ENCODE data around the gene HDAC4. TPM values are rescaled to one million over a fixed set of nuclear protein-coding genes. Genes with fewer than 3 reads are reported as not detected.

The HDAC4 gene
- total and polyA plus RNA-seq, 2 experiments from 2014 or later: 8.1 to 41.8 TPM

GRCh38 chr2:239381709-239382134 is 19.1 kb downstream of the HDAC4 start (continued):
- 0 out of 2 replicates have a peak, but pooled peaks have one; percentile 5 for TF ChIP-seq CREB1 (CRISPR knock-in tag; IDR thresholded peaks at IDR 0.05; ENCODE audit: low read depth)

GRCh38 chr2:239380831-239381708 is 19.8 kb downstream of the HDAC4 start:
- H3K4me2 ChIP-seq: peak overlapping the region; percentile 44
- H4K20me1 ChIP-seq (replicated peaks; ENCODE audit: insufficient read depth): peaks cover 10% of the 10 kb centered on the region
- H3K27ac Mint-ChIP-seq: peak overlapping the region; percentile 89
- peaks cover 8% of the 10 kb centered on the region for H3K27me3 Mint-ChIP-seq (ENCODE audit: insufficient read depth, low read depth, poor library complexity)
- peaks cover 94% of the 10 kb centered on the region for H3K79me2 ChIP-seq (replicated peaks; ENCODE audit: insufficient read depth)
- peaks cover 32% of the 10 kb centered on the region for H3K4me1 ChIP-seq (ENCODE audit: insufficient read depth)
- peaks cover 55% of the 10 kb centered on the region for H3K4me1 Mint-ChIP-seq
- no peaks in the 10 kb centered on the region for H3K36me3 ChIP-seq (ENCODE audit: insufficient read depth)
- peaks cover 12% of the 10 kb centered on the region for H3K36me3 Mint-ChIP-seq (ENCODE audit: low read depth)
- no peak overlapping the region for H2AFZ ChIP-seq
- no peaks in the 10 kb centered on the region for H3K9me2 ChIP-seq (ENCODE audit: insufficient read depth)
- H3K4me3 ChIP-seq: peak overlapping the region; percentile 27
- peak overlapping the region; percentile 5; the same call in 1 of the 2 replicates for H3K27ac ChIP-seq (ENCODE audit: low read depth)
- ATAC-seq: no peak; the same call in 2 of the 3 replicates
- 0 out of 2 replicates have a peak, but pooled peaks cover 4% of the 10 kb centered on the region for H3F3A ChIP-seq (replicated peaks; ENCODE audit: low read depth)
- peak overlapping the region; percentile 56 for H3K4me3 Mint-ChIP-seq
- no peaks in the 10 kb centered on the region for H3K9me3 Mint-ChIP-seq
- DNase-seq (ENCODE audit: low spot score): no peak
- 0 out of 4 replicates have a peak, but pooled peaks of 1 of the 2 experiments have one; percentile 2 for TF ChIP-seq CTCF (conservative IDR thresholded peaks at IDR 0.05; ENCODE audit: low read depth in 2 of 2)
- no peak for TF ChIP-seq EZH2phosphoT487 (IDR thresholded peaks at IDR 0.05; ENCODE audit: unreplicated experiment)
- H3K27me3 ChIP-seq (ENCODE audit: insufficient read depth): no peaks in the 10 kb centered on the region

GRCh38 chr2:239379641-239380170 is 21.1 kb downstream of the HDAC4 start:
- Histone ChIP-seq H3K27ac (ENCODE audit: low read depth) (no peak overlapping the region), H4K20me1 (replicated peaks; ENCODE audit: insufficient read depth) (peaks cover 12% of the 10 kb centered on the region), H3K4me1 (ENCODE audit: insufficient read depth) (peaks cover 32% of the 10 kb centered on the region), H3F3A (replicated peaks; ENCODE audit: low read depth) (0 out of 2 replicates have a peak, but pooled peaks cover 4% of the 10 kb centered on the region), H3K4me3 (no peak overlapping the region), H3K79me2 (replicated peaks; ENCODE audit: insufficient read depth) (peaks cover 83% of the 10 kb centered on the region), H3K4me2 (no peak overlapping the region), H2AFZ (no peak overlapping the region), H3K9me2 (ENCODE audit: insufficient read depth) (no peaks in the 10 kb centered on the region), H3K36me3 (ENCODE audit: insufficient read depth) (no peaks in the 10 kb centered on the region), H3K27me3 (ENCODE audit: insufficient read depth) (no peaks in the 10 kb centered on the region)
- Mint-ChIP-seq H3K36me3 (ENCODE audit: low read depth) (peaks cover 7% of the 10 kb centered on the region; the same call in 2 of the 3 replicates), H3K27ac (peak overlapping the region; percentile 56; the same call in 1 of the 2 replicates), H3K27me3 (ENCODE audit: insufficient read depth, low read depth, poor library complexity) (peaks cover 8% of the 10 kb centered on the region), H3K4me1 (peaks cover 47% of the 10 kb centered on the region), H3K4me3 (no peak overlapping the region; the same call in 2 of the 3 replicates), H3K9me3 (no peaks in the 10 kb centered on the region)
- ATAC-seq (peak; percentile 54), DNase-seq (ENCODE audit: low spot score) (peak; percentile 41)
- TF ChIP-seq REST (IDR thresholded peaks at IDR 0.05; ENCODE audit: unreplicated experiment): no peak
- TF ChIP-seq JUNB (IDR thresholded peaks at IDR 0.05; ENCODE audit: unreplicated experiment): no peak
- TF ChIP-seq CTCF (conservative IDR thresholded peaks at IDR 0.05; ENCODE audit: low read depth in 2 of 2): peak; percentile 49 to 72
- TF ChIP-seq EZH2phosphoT487 (IDR thresholded peaks at IDR 0.05; ENCODE audit: unreplicated experiment): no peak

Measured in GM23338 (cell line).